Heart left ventricle (tissue), 13 donors: Measurements from ENCODE around the gene TJP1.

Experiments
- CTCF ChIP-seq, 12 donors: fragments of 200-600 bp; sonication (generic) in 4 of 12; IDR thresholded peaks; one replicate each; pipeline versions ENCODE4 v1.5.0 to v1.8.0; 2018 to 2022; ENCODE audit warnings: antibody characterized with exemption in 12 of 12, mild to moderate bottlenecking in 5 of 12
- POLR2A ChIP-seq, 2 donors: fragments of 450-650 bp; IDR thresholded peaks; one replicate each; pipeline ENCODE4 v1.6.1; 2017; ENCODE audit warnings: antibody characterized with exemption in 2 of 2, mild to moderate bottlenecking in 2 of 2, moderate library complexity in 2 of 2
- donor health status: ischemic (EF 13 %, LVEDD 7.1; RV severe dilation, severe dysfunction).
- donor health status: DM: no; HTN: yes; CAD: no.
- donor health status: DM: no; HTN: no; CAD: no.
- donor health status: ischemic (EF 25% LVEDD 6.9; RV normal size, moderate dysfunction).
- donor health status: ischemic (EF 25% LVEDD 5.7; RV mildly dilated, moderate dysfunction).
- donor health status: ischemic (EF 35%, LVEDD 5.7; RV mildly dilated, moderate dysfunction).
- donor health status: nonischemic (EF 11% LVEDD 7.7; RV severe dilation, severe dysfunction).
- donor health status: DM: yes; HTN: yes; CAD: no.
- donor health status: PGD.
- donor health status: ischemic (EF 29% LVEDD 5.4; RV normal size, mild dysfunction).
- donor health status: nonischemic (EF 23%, LVEDD 6.1; RV moderate dilation, normal function).

- TF ChIP-seq CTCF (IDR thresholded peaks at IDR 0.05) (no peak), POLR2A (IDR thresholded peaks at IDR 0.05) (no peak)
Observed at GRCh38 chr15:29734917-29735572, 87.2 kb downstream of the TJP1 start.
